Measurements from ENCODE around the gene SDF4. TPM values are rescaled to one million over a fixed set of nuclear protein-coding genes. Genes with fewer than 3 reads are reported as not detected.
A peak's percentile ranks its signal among the peaks of the same experiment; 100 is the strongest.

SDF4 gene
- total and polyA plus RNA-seq, 2 of the 13 experiments (the other 11 are each of a cell fraction or from before 2014, with no cell fraction given): 80.8 to 107 TPM

GRCh38 chr1:1273512-1274298 is 41.9 kb upstream of the SDF4 start, which contains the start of gene UBE2J2 (continued):
- no peak for TF ChIP-seq MATR3 (CRISPR knock-in tag; IDR thresholded peaks at IDR 0.05)
- no peak for TF ChIP-seq RORA (CRISPR knock-in tag; IDR thresholded peaks at IDR 0.05)
- TF ChIP-seq ZSCAN30 (CRISPR knock-in tag; IDR thresholded peaks at IDR 0.05): no peak
- no peak for TF ChIP-seq ZNF841 (CRISPR knock-in tag; IDR thresholded peaks at IDR 0.05; ENCODE audit: borderline replicate concordance)
- TF ChIP-seq REXO4 (CRISPR knock-in tag; IDR thresholded peaks at IDR 0.05; ENCODE audit: borderline replicate concordance): no peak
- no peak for TF ChIP-seq ZNF337 (CRISPR knock-in tag; IDR thresholded peaks at IDR 0.05; ENCODE audit: borderline replicate concordance, low read depth)
- TF ChIP-seq, protein P1, sequence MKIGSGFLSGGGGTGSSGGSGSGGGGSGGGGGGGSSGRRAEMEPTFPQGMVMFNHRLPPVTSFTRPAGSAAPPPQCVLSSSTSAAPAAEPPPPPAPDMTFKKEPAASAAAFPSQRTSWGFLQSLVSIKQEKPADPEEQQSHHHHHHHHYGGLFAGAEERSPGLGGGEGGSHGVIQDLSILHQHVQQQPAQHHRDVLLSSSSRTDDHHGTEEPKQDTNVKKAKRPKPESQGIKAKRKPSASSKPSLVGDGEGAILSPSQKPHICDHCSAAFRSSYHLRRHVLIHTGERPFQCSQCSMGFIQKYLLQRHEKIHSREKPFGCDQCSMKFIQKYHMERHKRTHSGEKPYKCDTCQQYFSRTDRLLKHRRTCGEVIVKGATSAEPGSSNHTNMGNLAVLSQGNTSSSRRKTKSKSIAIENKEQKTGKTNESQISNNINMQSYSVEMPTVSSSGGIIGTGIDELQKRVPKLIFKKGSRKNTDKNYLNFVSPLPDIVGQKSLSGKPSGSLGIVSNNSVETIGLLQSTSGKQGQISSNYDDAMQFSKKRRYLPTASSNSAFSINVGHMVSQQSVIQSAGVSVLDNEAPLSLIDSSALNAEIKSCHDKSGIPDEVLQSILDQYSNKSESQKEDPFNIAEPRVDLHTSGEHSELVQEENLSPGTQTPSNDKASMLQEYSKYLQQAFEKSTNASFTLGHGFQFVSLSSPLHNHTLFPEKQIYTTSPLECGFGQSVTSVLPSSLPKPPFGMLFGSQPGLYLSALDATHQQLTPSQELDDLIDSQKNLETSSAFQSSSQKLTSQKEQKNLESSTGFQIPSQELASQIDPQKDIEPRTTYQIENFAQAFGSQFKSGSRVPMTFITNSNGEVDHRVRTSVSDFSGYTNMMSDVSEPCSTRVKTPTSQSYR (CRISPR knock-in tag; IDR thresholded peaks at IDR 0.05; ENCODE audit: borderline replicate concordance): peak; percentile 89
- no peak for TF ChIP-seq ZNF615 (CRISPR knock-in tag; IDR thresholded peaks at IDR 0.05; ENCODE audit: borderline replicate concordance)
- TF ChIP-seq PRDM4 (CRISPR knock-in tag; IDR thresholded peaks at IDR 0.05; ENCODE audit: borderline replicate concordance): no peak
- TF ChIP-seq ZSCAN31 (CRISPR knock-in tag; IDR thresholded peaks at IDR 0.05; ENCODE audit: low read depth): peak; percentile 29; the same call in 1 of the 2 replicates
- TF ChIP-seq, protein P2, sequence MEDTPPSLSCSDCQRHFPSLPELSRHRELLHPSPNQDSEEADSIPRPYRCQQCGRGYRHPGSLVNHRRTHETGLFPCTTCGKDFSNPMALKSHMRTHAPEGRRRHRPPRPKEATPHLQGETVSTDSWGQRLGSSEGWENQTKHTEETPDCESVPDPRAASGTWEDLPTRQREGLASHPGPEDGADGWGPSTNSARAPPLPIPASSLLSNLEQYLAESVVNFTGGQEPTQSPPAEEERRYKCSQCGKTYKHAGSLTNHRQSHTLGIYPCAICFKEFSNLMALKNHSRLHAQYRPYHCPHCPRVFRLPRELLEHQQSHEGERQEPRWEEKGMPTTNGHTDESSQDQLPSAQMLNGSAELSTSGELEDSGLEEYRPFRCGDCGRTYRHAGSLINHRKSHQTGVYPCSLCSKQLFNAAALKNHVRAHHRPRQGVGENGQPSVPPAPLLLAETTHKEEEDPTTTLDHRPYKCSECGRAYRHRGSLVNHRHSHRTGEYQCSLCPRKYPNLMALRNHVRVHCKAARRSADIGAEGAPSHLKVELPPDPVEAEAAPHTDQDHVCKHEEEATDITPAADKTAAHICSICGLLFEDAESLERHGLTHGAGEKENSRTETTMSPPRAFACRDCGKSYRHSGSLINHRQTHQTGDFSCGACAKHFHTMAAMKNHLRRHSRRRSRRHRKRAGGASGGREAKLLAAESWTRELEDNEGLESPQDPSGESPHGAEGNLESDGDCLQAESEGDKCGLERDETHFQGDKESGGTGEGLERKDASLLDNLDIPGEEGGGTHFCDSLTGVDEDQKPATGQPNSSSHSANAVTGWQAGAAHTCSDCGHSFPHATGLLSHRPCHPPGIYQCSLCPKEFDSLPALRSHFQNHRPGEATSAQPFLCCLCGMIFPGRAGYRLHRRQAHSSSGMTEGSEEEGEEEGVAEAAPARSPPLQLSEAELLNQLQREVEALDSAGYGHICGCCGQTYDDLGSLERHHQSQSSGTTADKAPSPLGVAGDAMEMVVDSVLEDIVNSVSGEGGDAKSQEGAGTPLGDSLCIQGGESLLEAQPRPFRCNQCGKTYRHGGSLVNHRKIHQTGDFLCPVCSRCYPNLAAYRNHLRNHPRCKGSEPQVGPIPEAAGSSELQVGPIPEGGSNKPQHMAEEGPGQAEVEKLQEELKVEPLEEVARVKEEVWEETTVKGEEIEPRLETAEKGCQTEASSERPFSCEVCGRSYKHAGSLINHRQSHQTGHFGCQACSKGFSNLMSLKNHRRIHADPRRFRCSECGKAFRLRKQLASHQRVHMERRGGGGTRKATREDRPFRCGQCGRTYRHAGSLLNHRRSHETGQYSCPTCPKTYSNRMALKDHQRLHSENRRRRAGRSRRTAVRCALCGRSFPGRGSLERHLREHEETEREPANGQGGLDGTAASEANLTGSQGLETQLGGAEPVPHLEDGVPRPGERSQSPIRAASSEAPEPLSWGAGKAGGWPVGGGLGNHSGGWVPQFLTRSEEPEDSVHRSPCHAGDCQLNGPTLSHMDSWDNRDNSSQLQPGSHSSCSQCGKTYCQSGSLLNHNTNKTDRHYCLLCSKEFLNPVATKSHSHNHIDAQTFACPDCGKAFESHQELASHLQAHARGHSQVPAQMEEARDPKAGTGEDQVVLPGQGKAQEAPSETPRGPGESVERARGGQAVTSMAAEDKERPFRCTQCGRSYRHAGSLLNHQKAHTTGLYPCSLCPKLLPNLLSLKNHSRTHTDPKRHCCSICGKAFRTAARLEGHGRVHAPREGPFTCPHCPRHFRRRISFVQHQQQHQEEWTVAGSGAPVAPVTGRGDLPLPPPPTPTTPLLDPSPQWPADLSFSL (CRISPR knock-in tag; IDR thresholded peaks at IDR 0.05): no peak
- no peak for TF ChIP-seq NRL (CRISPR knock-in tag; IDR thresholded peaks at IDR 0.05; ENCODE audit: borderline replicate concordance)
- TF ChIP-seq ZNF430 (CRISPR knock-in tag; IDR thresholded peaks at IDR 0.05): no peak
- TF ChIP-seq, protein P3, sequence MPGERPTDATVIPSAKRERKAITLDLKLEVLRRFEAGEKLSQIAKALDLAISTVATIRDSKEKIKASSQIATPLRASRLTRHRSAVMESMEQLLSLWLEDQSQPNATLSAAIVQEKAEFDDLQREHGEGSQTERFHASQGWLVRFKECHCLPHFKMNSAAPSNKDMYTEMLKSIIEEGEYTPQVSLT (CRISPR knock-in tag; IDR thresholded peaks at IDR 0.05; ENCODE audit: borderline replicate concordance, low read depth): no peak
- TF ChIP-seq ARHGAP35 (CRISPR knock-in tag; IDR thresholded peaks at IDR 0.05; ENCODE audit: borderline replicate concordance): no peak
- TF ChIP-seq ZNF205 (CRISPR knock-in tag; IDR thresholded peaks at IDR 0.05): 0 out of 2 replicates have a peak, but pooled peaks have one; percentile 13
